Measurements from ENCODE around the gene LPGAT1. TPM values are rescaled to one million over a fixed set of nuclear protein-coding genes. Genes with fewer than 3 reads are reported as not detected.

Gene LPGAT1
- total RNA-seq, 3 donors from 2014 or later (not counting 1 experiment from before 2014, with no cell fraction given) = 58.6 to 76.3 (median 71.5) TPM

DNA sequence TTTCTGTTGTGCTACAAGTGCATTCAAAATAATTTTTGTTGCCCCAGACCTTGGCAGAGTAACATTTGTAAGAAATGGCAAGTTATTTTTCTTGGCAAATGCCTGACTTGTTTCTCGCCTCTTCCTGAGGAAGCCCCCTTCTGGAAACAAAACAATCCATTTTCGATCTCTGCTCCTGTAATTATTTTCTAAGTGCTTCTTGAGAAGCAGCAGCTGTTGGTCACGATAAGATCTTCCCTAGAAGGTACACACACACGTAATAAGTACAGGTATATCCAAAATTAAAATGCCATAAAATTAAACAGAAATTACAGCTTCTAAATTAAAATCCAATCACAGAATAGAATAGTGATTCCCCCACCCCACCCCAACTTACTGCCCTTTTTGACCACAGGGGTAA is 47.3 kb downstream of the LPGAT1 start:
- Mint-ChIP-seq H3K27ac (peak overlapping the region; percentile 27 to 72), H3K4me1 (peaks cover 11% of the 10 kb centered on the region in 2 donors), H3K27me3 (ENCODE audit: low read depth in 2 of 2) (no peaks in the 10 kb centered on the region), H3K4me3 (no peak overlapping the region), H3K9me3 (no peaks in the 10 kb centered on the region), H3K36me3 (no peaks in the 10 kb centered on the region)
- Histone ChIP-seq H3K27me3 (ENCODE audit: control insufficient read depth, insufficient read depth, low read length) (no peaks in the 10 kb centered on the region), H3K4me1 (ENCODE audit: control insufficient read depth, insufficient read depth, low read length) (peaks cover 9% of the 10 kb centered on the region), H3K27ac (ENCODE audit: low read length) (no peak overlapping the region), H3K9me3 (ENCODE audit: control insufficient read depth, insufficient read depth, low read length) (no peaks in the 10 kb centered on the region), H3K36me3 (ENCODE audit: control insufficient read depth, insufficient read depth, low read length) (peaks cover 44% of the 10 kb centered on the region), H3K4me3 (ENCODE audit: low read length) (no peak overlapping the region)
- intact Hi-C loops (cut with micrococcal nuclease) = no loop called here
- ATAC-seq = no peak
- DNase-seq = no peak
- 90% methylated on average over 4 of the region's 4 CpGs for WGBS (ENCODE audit: insufficient coverage)
- TF ChIP-seq, protein P1, sequence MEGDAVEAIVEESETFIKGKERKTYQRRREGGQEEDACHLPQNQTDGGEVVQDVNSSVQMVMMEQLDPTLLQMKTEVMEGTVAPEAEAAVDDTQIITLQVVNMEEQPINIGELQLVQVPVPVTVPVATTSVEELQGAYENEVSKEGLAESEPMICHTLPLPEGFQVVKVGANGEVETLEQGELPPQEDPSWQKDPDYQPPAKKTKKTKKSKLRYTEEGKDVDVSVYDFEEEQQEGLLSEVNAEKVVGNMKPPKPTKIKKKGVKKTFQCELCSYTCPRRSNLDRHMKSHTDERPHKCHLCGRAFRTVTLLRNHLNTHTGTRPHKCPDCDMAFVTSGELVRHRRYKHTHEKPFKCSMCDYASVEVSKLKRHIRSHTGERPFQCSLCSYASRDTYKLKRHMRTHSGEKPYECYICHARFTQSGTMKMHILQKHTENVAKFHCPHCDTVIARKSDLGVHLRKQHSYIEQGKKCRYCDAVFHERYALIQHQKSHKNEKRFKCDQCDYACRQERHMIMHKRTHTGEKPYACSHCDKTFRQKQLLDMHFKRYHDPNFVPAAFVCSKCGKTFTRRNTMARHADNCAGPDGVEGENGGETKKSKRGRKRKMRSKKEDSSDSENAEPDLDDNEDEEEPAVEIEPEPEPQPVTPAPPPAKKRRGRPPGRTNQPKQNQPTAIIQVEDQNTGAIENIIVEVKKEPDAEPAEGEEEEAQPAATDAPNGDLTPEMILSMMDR (IDR thresholded peaks at IDR 0.05) = no peak

DNA sequence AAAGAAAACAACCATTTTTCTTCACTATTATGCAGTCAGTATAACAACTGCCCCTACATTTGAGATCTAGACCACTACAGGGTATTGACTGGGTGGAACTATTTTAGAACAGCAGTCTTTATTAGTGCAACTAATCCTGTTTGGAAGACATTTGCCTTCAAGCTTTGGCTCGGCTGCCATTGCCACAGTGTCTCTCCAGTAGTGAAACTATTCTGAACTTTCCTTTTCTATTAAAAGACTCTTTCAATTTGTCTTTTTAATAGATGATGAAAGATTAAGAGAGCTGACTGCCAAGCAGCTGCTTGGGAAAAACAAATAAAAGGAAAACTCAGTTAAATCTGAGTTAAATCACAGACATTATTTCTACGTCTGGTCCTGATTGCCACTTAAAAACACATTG is 49.3 kb downstream of the LPGAT1 start:
- WGBS (ENCODE audit: insufficient coverage) = 88% methylated on average over 1 of the region's 2 CpGs
- Mint-ChIP-seq H3K4me1 (peaks cover 11% of the 10 kb centered on the region in 2 donors), H3K27ac (no peak overlapping the region), H3K4me3 (no peak overlapping the region), H3K9me3 (no peaks in the 10 kb centered on the region), H3K36me3 (no peaks in the 10 kb centered on the region), H3K27me3 (ENCODE audit: low read depth in 2 of 2) (no peaks in the 10 kb centered on the region)
- Histone ChIP-seq H3K27ac (ENCODE audit: low read length) (no peak overlapping the region), H3K4me1 (ENCODE audit: control insufficient read depth, insufficient read depth, low read length) (peaks cover 9% of the 10 kb centered on the region), H3K9me3 (ENCODE audit: control insufficient read depth, insufficient read depth, low read length) (no peaks in the 10 kb centered on the region), H3K27me3 (ENCODE audit: control insufficient read depth, insufficient read depth, low read length) (no peaks in the 10 kb centered on the region), H3K4me3 (ENCODE audit: low read length) (no peak overlapping the region), H3K36me3 (ENCODE audit: control insufficient read depth, insufficient read depth, low read length) (peaks cover 40% of the 10 kb centered on the region)
- DNase-seq (no peak), ATAC-seq (no peak)
- TF ChIP-seq, protein P1 (IDR thresholded peaks at IDR 0.05) = no peak
- intact Hi-C loops (cut with micrococcal nuclease) = no loop called here

GRCh38 chr1:211775170-211775569 is 55.4 kb downstream of the LPGAT1 start:
- DNase-seq = no peak
- Histone ChIP-seq H3K4me1 (ENCODE audit: control insufficient read depth, insufficient read depth, low read length) (no peaks in the 10 kb centered on the region), H3K4me3 (ENCODE audit: low read length) (no peak overlapping the region), H3K9me3 (ENCODE audit: control insufficient read depth, insufficient read depth, low read length) (no peaks in the 10 kb centered on the region), H3K27me3 (ENCODE audit: control insufficient read depth, insufficient read depth, low read length) (no peaks in the 10 kb centered on the region), H3K27ac (ENCODE audit: low read length) (no peak overlapping the region), H3K36me3 (ENCODE audit: control insufficient read depth, insufficient read depth, low read length) (peaks cover 39% of the 10 kb centered on the region)
- no peaks in the 10 kb centered on the region for H3K27me3 Mint-ChIP-seq (ENCODE audit: low read depth in 2 of 2)
- no peak overlapping the region for H3K4me3 Mint-ChIP-seq
- ATAC-seq = no peak
- H3K4me1 Mint-ChIP-seq = no peaks in the 10 kb centered on the region
- H3K27ac Mint-ChIP-seq = no peak overlapping the region
- no peaks in the 10 kb centered on the region for H3K9me3 Mint-ChIP-seq
- WGBS (ENCODE audit: insufficient coverage) = 93% methylated on average over 4 of the region's 4 CpGs
- intact Hi-C loops (cut with micrococcal nuclease) = no loop called here
- H3K36me3 Mint-ChIP-seq = peaks cover 7% of the 10 kb centered on the region
- TF ChIP-seq, protein P1 (IDR thresholded peaks at IDR 0.05) = no peak

DNA sequence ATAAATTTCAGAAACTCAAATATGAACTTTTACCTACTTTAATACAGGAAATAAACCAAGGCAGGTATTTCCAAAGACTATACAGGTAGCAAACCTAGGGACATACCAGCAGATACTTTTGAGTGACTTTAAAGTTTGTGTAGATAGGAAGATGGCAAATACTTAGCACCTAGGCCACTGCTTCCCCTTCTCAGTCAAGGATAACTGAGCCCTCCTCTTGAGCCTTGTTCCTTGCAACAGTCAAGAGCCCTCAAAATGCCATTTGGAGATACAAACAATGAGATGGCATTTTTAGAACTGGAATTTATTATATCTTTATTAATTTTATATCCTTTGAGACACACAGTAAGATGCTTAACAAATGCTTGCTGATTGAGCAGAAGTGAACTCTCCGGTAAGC is 65.9 kb downstream of the LPGAT1 start:
- H3K36me3 ChIP-seq (ENCODE audit: control insufficient read depth, insufficient read depth, low read length) = peaks cover 27% of the 10 kb centered on the region
- no peak for ATAC-seq
- no peaks in the 10 kb centered on the region for H3K27me3 ChIP-seq (ENCODE audit: control insufficient read depth, insufficient read depth, low read length)
- Mint-ChIP-seq H3K9me3 (no peaks in the 10 kb centered on the region), H3K4me3 (no peak overlapping the region), H3K4me1 (peaks cover 4 to 10% of the 10 kb centered on the region in 2 donors), H3K36me3 (no peaks in the 10 kb centered on the region), H3K27ac (no peak overlapping the region), H3K27me3 (ENCODE audit: low read depth in 2 of 2) (no peaks in the 10 kb centered on the region)
- H3K4me3 ChIP-seq (ENCODE audit: low read length) = no peak overlapping the region
- 88% methylated on average over 1 of the region's 1 CpG for WGBS (ENCODE audit: insufficient coverage)
- H3K9me3 ChIP-seq (ENCODE audit: control insufficient read depth, insufficient read depth, low read length) = no peaks in the 10 kb centered on the region
- intact Hi-C loops (cut with micrococcal nuclease) = no loop called here
- no peaks in the 10 kb centered on the region for H3K4me1 ChIP-seq (ENCODE audit: control insufficient read depth, insufficient read depth, low read length)
- TF ChIP-seq, protein P1 (IDR thresholded peaks at IDR 0.05) = no peak
- DNase-seq = no peak
- H3K27ac ChIP-seq (ENCODE audit: low read length) = no peak overlapping the region

Measured in natural killer cell (primary cell).